Activated CD8-positive, alpha-beta memory T cell treated with anti-CD3 and anti-CD28 coated beads, Interleukin-2, amount 50 U/mL, for 24 hours (primary cell): Measurements from ENCODE around the gene SKI.

ENCODE experiments used
- DNase-seq: peaks from one replicate; pipeline ENCODE4 v3.0.0-alpha.2; 2020; ENCODE audit errors: extremely low read depth

The SKI gene

DNA sequence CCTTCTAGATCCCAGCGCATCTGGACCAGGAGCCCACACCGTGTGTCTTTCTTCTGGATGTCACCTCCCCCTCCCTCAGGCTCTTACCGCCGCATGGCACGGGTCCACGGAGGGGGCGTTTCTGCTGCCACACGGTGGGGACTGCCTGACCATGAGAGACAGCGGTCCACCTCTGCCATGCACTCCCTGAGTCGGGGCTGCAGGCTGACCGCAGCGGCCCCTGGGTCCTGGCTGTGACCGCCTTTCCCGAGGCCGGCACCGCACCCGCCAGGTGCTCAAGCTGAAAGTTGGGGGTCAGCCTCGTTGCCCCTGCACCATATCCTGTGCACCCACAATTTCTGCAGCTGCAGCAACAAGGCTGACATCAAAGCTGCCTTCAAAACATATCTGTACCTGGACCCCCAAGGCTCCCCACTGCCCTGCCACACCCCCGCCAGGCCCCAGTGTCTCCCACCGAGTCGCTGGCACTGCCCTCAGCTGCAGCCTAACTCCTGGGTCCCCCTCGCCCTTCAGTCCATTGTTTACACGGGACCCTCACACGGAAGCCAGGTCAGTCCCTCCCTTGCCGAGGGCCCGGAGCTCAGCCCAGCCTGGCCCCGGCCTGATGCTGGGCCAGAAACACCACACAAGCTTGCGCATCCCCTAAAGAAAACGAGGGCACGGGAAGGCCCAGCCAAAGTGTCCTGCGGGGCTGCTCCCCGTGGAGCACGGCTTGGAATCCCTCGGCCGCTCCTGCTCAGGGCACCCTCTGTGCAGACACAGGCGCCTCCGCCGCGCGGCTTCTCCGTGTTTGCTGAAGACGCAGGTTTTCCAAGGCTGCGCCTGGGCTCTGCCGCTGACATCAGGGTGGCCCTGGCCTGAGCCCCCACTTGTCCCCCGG lies 111.3 kb downstream of the SKI start:
- no peak for DNase-seq

- no peak for DNase-seq
These were observed 112.2 kb downstream of the SKI start for GRCh38 chr1:2340086-2340917.

DNA sequence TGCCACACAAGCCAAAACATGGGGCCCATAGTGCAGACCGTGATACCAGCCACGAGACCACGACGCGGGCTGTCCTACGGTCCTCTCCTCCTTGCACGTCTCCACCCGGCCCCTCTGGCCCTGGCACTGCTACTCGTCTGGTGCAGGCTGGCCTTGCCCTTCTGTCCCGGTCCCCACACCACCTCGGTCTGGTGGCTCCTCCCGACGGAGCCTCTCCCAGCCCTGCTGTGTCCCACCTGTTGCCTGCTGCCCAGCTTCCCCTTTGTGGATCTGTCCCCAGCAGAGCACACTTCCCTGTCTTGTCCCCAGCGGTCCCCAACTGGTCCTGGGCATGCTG lies 112.8 kb downstream of the SKI start:
- no peak for DNase-seq

DNA sequence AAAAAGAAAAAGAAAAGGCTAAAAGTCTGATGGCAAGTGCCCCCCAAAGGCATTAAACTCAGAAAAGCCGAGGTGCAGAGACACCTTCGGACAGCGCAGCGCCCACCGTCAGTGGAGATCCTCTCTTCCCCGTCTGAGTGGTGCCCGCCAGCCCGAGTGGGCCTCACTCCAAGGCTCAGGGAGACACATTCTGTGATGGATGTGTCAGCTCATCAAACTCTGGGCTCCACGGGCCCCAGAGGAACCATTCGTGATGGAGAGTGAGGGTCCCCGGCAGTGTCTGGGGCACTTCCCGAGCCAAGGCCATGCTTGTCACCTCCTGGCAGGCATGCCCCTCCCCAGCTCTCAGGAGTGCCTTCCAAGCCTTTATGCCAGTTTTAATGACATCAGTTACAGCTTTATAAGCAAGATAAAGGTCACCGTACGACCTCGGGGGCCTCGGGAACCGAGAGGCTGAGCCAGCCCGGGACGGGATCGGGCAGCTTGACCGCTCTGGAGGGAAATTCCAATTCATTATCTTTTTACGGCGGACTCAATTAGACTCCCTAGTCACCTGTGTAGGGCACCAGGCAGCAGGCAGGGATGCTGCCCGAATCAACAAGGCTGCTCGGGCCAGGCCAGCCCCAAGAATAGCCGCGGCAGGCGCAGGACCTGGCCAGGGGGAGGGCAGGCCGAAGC lies 113.7 kb downstream of the SKI start:
- DNase-seq = no peak

GRCh38 chr1:2342384-2343022 lies 114.4 kb downstream of the SKI start:
- DNase-seq = no peak

- no peak for DNase-seq
These were observed 115.2 kb downstream of the SKI start for GRCh38 chr1:2343023-2343935.

DNA sequence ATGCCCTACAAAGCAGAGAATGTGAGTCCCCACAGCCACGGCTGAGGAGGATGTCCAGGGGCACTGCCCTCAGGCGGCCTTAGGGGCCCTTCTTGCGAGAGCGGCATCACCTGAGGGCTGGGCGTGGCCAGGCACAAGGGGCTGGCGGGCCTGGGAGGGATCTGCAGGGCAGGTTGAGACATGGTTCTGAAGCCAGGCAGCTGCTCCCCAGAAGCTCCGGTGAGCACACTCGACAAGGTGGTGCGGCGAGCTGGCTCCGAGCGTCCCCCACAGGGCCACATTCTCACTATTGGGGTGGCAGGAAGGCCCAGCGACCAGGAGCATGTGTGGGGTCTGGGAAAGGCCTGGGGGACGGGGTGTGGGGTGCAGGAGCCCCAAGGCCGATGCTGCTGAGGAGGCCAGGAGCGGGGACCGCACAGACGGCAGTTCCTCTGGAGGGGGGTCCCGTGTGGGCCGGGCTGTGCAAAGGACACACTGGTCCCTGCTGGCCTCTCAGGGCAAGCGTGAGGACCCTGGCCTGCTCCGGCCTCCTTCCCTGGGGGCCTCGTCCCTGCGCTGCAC lies 116.1 kb downstream of the SKI start:
- DNase-seq = no peak

- DNase-seq = no peak
These were observed 116.7 kb downstream of the SKI start for GRCh38 chr1:2344744-2345296.

DNA sequence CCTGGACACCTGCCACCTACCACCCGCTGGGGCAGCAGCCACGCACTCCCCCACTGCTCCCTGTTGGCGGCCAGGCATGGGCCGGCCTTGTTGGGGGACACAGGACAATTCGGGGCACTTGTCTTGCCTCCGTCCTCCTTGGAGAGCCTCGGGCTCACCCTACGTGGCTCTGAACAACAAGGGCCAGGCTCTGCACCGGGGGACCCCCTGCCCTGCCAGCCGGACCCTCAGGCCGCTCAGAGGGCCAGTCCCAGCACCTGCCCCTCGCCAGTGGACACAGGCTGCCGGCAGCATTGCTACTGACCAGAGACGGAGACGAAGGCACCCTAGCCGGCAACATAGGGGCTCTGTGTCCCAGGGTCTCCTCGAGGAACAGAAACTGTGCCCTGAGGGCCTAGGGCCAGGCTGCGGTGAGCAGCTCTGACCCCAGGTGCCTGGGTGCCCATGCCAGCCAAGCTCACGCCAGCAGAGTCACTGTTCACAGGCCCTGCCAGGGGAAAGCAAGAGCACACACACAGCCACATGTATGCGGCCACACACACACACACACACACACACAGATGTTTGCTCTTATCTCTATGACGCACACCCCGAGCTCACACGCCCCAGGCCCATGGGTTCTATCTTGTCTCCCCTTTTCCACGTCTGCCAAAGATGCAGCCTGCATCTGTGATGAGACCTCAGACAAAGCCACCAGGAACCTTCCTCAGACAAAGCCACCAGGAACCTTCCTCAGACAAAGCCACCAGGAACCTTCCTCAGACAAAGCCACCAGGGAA lies 117.4 kb downstream of the SKI start:
- no peak for DNase-seq

GRCh38 chr1:2346691-2347408 lies 118.7 kb downstream of the SKI start:
- no peak for DNase-seq

DNA sequence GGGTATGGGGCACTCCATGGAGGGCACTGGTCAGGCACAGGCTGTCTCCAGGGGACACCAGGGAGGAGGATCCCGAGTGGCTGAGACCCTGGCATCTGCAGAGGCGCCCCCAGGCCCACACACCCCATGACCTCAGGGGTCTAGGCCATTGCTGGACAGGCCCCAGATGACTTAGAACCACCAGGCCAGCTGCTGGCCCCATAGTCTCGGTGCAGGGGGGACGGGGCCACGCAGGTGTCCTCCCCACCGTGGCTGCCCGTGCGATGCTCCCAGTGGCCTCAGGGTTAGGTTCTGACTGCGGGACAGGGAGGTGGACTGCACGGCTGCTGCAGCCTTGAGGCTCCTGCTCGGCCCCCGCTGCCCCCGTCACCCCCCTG lies 119.3 kb downstream of the SKI start:
- no peak for DNase-seq

DNA sequence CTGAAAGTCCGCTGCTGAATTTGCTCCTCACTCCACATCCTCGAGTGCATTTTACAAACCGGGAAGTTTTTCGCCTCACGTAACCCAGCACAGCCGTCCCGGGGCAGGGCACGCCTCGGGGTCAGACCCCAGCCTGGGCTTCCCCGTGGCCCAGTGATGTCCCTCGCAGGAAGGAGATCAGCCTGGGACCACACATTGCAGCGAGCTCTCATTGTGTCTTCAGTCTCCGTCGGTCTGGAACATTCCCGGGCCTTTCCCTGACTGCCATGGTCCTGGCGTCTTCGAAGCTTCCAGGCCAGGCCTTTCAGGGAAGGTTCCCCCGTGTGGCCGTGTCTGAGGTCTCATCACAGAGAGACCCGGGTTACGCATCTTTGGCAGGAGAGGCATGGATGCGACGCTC lies 119.8 kb downstream of the SKI start:
- DNase-seq = no peak

GRCh38 chr1:2348346-2349325 lies 120.5 kb downstream of the SKI start:
- DNase-seq = no peak

DNA sequence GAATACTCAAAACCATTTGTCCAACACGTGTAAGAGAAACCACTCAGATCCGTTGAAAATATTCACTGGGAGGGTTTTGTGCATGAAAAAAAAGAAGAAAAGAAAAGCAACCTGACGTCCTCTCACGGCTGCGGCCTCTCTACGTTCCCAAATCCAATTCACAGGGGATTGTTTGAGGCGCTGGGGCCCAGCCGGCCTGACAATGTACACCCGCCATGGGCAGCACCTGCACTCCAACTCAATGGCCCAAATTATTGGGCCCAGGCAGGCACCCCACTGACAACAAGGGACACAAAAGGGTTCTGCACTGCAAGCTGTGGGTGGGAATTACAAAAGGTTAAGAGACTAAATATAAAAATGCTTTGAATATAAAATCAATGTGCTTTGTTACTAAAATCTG lies 121.7 kb downstream of the SKI start:
- no peak for DNase-seq

DNA sequence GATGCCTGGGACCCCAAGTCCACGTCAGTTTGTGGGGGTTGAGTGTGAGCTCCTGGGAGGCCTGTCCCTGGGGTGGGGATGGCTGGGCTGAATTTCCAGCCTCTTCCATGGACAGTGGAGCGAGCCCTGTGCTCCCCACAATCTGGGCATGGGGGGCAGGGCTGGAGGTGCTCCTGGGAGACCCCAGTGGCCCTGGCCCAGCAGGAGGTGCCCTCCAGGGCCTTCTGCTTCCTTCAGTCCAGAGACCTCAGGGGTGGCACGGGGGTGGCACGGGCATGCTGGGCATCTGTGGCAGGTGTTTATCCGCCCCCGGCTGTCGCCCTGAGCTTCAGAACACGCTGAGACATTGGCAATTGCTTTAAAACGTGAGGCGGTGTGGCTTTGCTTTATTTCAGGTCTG lies 122.4 kb downstream of the SKI start:
- no peak for DNase-seq

GRCh38 chr1:2350911-2351655 lies 123.0 kb downstream of the SKI start:
- DNase-seq = no peak

DNA sequence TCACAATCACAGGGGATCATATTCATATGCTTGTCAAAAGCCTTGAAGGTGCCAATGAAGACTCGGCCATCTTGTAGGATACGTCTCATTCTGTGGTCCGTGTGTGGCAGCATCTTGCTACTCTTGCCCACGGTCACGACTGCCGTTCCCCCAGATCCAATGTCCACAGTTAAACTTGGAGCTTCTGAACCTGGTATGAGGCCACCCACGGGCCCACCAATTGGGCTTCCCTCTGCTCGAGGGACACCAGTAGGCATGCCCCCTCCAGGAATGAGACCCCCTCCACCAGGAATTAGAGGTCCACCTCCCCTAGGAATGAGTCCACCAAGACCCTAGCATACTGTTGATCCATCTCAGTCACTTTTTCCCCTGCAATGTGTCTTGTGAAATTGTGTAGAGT lies 123.6 kb downstream of the SKI start:
- DNase-seq = no peak
